GM23248 (cell line): Measurements from ENCODE around the gene SLC6A7. TPM values are rescaled to one million over a fixed set of nuclear protein-coding genes. Genes with fewer than 3 reads are reported as not detected.

ENCODE experiments used
- DNase-seq: peaks from one replicate; pipeline ENCODE4 v3.0.0-alpha.2; 2015
- H2AFZ ChIP-seq: fragments of 200-600 bp; sonication (generic); 2 replicates; pipeline ENCODE4 v1.6.1; 2016; ENCODE audit warnings: antibody characterized with exemption
- H3F3A ChIP-seq: fragments of 200-600 bp; sonication (generic); 2 replicates; pipeline ENCODE4 v1.6.1; 2016; ENCODE audit warnings: mild to moderate bottlenecking, antibody characterized with exemption, mixed run types; ENCODE audit not compliant: insufficient read depth
- H3K27ac ChIP-seq: fragments of 200-600 bp; sonication (generic); 2 replicates; pipeline ENCODE4 v1.5.1; 2016; ENCODE audit warnings: mild to moderate bottlenecking
- H3K27me3 ChIP-seq: fragments of 200-600 bp; sonication (generic); replicated peaks from 2 replicates; pipeline ENCODE4 v1.6.1; 2016; ENCODE audit warnings: mild to moderate bottlenecking; ENCODE audit not compliant: insufficient read depth
- H3K36me3 ChIP-seq: fragments of 200-600 bp; sonication (generic); 2 replicates; pipeline ENCODE4 v1.6.1; 2016; ENCODE audit warnings: low read depth, mild to moderate bottlenecking
- H3K4me1 ChIP-seq: fragments of 200-600 bp; sonication (generic); 2 replicates; pipeline ENCODE4 v1.6.1; 2016; ENCODE audit warnings: mild to moderate bottlenecking; ENCODE audit not compliant: insufficient read depth
- H3K4me2 ChIP-seq: fragments of 200-600 bp; sonication (generic); one replicate; pipeline ENCODE4 v1.6.1; 2016; ENCODE audit warnings: mild to moderate bottlenecking; ENCODE audit not compliant: unreplicated experiment
- H3K4me3 ChIP-seq: fragments of 200-600 bp; sonication (generic); 2 replicates; pipeline ENCODE4 v1.5.1; 2016; ENCODE audit warnings: mild to moderate bottlenecking
- H3K79me2 ChIP-seq: fragments of 200-600 bp; sonication (generic); 2 replicates; pipeline ENCODE4 v1.6.1; 2016; ENCODE audit warnings: mild to moderate bottlenecking; ENCODE audit not compliant: insufficient read depth
- H3K9ac ChIP-seq: fragments of 200-600 bp; sonication (generic); 2 replicates; pipeline ENCODE4 v1.6.1; 2016; ENCODE audit warnings: mild to moderate bottlenecking
- H3K9me2 ChIP-seq: fragments of 200-600 bp; sonication (generic); 2 replicates; pipeline ENCODE4 v1.6.1; 2016; ENCODE audit warnings: mixed run types, mild to moderate bottlenecking, moderate library complexity; ENCODE audit not compliant: insufficient read depth
- H3K9me3 ChIP-seq: fragments of 200-600 bp; sonication (generic); one replicate; pipeline ENCODE4 v1.6.1; 2017; ENCODE audit warnings: low read depth
- H4K20me1 ChIP-seq: fragments of 200-600 bp; sonication (generic); 2 replicates; pipeline ENCODE4 v1.6.0; 2016; ENCODE audit not compliant: insufficient read depth
- EZH2 ChIP-seq: fragments of 200-600 bp; sonication (generic); IDR thresholded peaks from 2 replicates; pipeline ENCODE4 v1.6.1; 2018; ENCODE audit warnings: antibody characterized with exemption, mild to moderate bottlenecking; ENCODE audit not compliant: insufficient read depth, poor library complexity, severe bottlenecking
- EZH2phosphoT487 ChIP-seq: fragments of 200-600 bp; sonication (generic); IDR thresholded peaks from 2 replicates; pipeline ENCODE4 v1.6.1; 2018; ENCODE audit warnings: antibody characterized with exemption, moderate library complexity, mild to moderate bottlenecking, low read depth; ENCODE audit not compliant: insufficient read depth
- WGBS, 2 experiments: methylation state at CpG; one replicate each; pipeline ENCODE4 v1.1.6; 2015 to 2017; ENCODE audit warnings: low lambda C conversion rate in 2 of 2, low coverage in 1 of 2; ENCODE audit errors: missing lambda C conversion rate in 2 of 2; 5-methylcytosine and 5-hydroxymethylcytosine counted together
- in situ Hi-C: fragments of 300-500 bp; cut with MboI; formaldehyde crosslinking; loops from 2 replicates; pipeline ENCODE4 v1.15.0; 2020
- polyA plus RNA-seq: library from polyadenylated mRNA; unstranded; fragments of >200 nt; fragmentation: Nextera tagmentation; extraction: Ambion mirVana; gene quantifications from 2 replicates; pipeline ENCODE4 v1.2.1, GENCODE V29; 2016
- total RNA-seq: library from RNA; depleted of rRNA; stranded (reverse); fragments of >200 nt; shearing (Covaris generic); gene quantifications from 2 replicates; pipeline ENCODE4 v1.2.3, GENCODE V29; 2014

SLC6A7 gene
- total and polyA plus RNA-seq, 2 experiments from 2014 or later, result not detected

DNA sequence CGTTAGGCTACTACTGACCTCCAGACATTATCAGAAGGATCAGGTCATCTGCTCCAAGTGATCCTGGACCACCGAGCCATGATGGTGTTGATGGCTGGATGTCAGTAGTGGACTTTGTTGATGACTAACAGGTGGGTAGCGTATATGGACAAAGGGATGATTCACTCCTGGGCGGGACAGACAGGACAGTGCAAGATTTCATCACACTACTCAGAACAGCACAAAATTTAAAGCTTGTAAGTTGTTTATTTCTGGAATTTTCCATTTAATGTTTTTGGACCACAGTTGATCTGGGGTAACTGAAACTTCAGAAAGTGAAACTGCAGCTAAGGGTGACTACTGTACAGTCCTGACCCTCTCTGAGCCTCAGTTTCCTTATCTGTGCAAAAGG is 46.9 kb upstream of the SLC6A7 start:
- Histone ChIP-seq H4K20me1 (no peaks in the 10 kb centered on the region), H3K36me3 (0 out of 2 replicates have a peak, but pooled peaks cover under 1% of the 10 kb centered on the region), H3K4me1 (peaks cover 82% of the 10 kb centered on the region), H3K9me2 (no peaks in the 10 kb centered on the region), H2AFZ (no peak overlapping the region), H3K27me3 (no peaks in the 10 kb centered on the region), H3K79me2 (peaks cover 74% of the 10 kb centered on the region), H3F3A (peaks cover 70% of the 10 kb centered on the region), H3K27ac (peak overlapping the region; percentile 94), H3K4me2 (peak overlapping the region; percentile 61), H3K4me3 (0 out of 2 replicates have a peak overlapping the region, but pooled peaks have one; percentile 15), H3K9me3 (no peaks in the 10 kb centered on the region), H3K9ac (peak overlapping the region; percentile 79)
- in situ Hi-C loops, result no loop called here
- DNase-seq, result peak; percentile 97
- 0 to 2% methylated on average over 4 of the region's 4 CpGs for WGBS, 2 experiments
- TF ChIP-seq EZH2phosphoT487, result no peak
- TF ChIP-seq EZH2, result no peak

DNA sequence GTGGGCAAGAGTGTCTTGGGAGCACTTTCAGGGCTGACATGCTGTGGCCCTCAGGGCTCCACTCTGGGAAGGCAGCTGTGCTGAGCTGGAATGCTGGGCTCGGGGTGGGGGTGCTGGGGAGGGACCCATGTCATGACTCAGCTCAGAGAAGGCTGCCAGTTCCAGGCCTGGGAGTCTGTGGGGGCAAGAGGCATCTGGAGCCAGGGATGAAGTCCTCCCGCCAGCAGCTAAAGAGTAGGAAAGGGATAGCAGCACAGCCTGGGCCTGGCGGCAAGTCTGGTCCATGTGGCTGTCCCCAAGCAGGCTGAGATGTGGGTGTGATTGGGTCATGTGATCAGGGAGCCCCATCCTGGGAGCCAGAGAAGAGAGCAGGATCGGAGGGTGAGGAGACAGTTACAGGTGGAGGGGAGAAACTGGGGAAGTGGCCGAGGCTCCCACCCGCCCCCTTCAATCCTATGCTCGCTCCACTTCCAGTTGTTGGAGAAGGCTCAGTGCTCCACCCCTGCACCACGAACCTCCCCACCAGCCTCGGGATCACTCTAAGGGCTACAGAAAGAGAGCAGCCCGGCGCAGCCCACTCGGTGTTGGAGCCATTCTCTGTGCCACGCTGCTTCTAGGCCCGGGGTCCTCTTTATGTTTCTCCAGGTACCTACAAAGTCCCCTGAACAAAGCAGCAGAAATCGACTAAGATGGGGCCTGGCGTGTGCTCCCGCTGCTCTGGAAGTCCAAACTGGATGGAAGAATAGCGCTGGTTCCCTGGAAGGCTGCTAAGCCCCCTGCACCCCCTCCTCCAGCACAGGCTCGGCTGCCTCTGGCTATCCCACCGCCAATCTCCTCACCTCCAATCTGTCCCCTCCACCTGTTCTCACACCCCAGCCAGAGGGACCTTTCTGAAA is 46.3 kb upstream of the SLC6A7 start:
- H3K27ac ChIP-seq, result peak overlapping the region; percentile 94
- H3F3A ChIP-seq, result peaks cover 76% of the 10 kb centered on the region
- H3K36me3 ChIP-seq, result 0 out of 2 replicates have a peak, but pooled peaks cover 5% of the 10 kb centered on the region
- H3K27me3 ChIP-seq, result no peaks in the 10 kb centered on the region
- H3K9me2 ChIP-seq, result no peaks in the 10 kb centered on the region
- TF ChIP-seq EZH2phosphoT487 (no peak), EZH2 (no peak)
- peak overlapping the region; percentile 37 for H3K4me3 ChIP-seq
- H3K4me2 ChIP-seq, result peak overlapping the region; percentile 61
- peak; percentile 96 for DNase-seq
- 7 to 10% methylated on average over 18 to 20 of the region's 20 CpGs for WGBS, 2 experiments
- no peaks in the 10 kb centered on the region for H3K9me3 ChIP-seq
- peaks cover 74% of the 10 kb centered on the region for H3K79me2 ChIP-seq
- H3K4me1 ChIP-seq, result peaks cover 82% of the 10 kb centered on the region
- in situ Hi-C loops, result no loop called here
- no peak overlapping the region for H2AFZ ChIP-seq
- H4K20me1 ChIP-seq, result no peaks in the 10 kb centered on the region
- H3K9ac ChIP-seq, result peak overlapping the region; percentile 79

DNA sequence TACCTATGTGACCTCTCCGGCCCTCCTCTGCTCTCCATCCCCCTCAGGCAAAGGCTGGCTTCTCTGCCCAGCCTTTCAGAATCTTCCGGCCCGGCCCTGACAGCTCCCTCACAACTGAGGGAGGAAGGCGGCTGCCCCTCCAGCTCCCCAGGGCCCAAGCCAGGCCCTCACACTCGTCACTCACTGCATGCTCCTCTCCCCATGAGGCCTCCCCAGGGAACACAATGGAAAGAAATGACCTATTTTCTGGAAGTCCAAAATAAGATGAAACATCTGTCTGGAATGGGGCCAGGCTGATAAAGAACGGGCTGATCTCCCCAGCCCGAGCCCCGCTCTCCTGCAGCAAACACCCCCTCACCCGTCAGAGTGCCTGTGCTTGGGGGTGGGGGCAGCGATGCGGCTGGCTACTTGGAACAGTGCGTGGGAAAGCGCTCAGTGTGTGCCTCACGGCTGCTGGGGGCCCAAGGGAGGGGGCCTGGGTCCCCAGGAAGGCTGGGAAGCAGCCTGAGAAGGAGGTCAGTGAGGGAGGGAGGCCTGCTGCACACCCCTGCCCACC is 45.5 kb upstream of the SLC6A7 start:
- H3K36me3 ChIP-seq, result 0 out of 2 replicates have a peak, but pooled peaks cover 5% of the 10 kb centered on the region
- H3K4me2 ChIP-seq, result peak overlapping the region; percentile 61
- in situ Hi-C loops, result no loop called here
- peak overlapping the region; percentile 37 for H3K4me3 ChIP-seq
- no peaks in the 10 kb centered on the region for H3K9me2 ChIP-seq
- no peaks in the 10 kb centered on the region for H3K27me3 ChIP-seq
- peak overlapping the region; percentile 79 for H3K9ac ChIP-seq
- H3F3A ChIP-seq, result peaks cover 78% of the 10 kb centered on the region
- H3K27ac ChIP-seq, result peak overlapping the region; percentile 94
- TF ChIP-seq EZH2 (no peak), EZH2phosphoT487 (no peak)
- no peaks in the 10 kb centered on the region for H4K20me1 ChIP-seq
- no peak overlapping the region for H2AFZ ChIP-seq
- peaks cover 74% of the 10 kb centered on the region for H3K79me2 ChIP-seq
- H3K4me1 ChIP-seq, result peaks cover 83% of the 10 kb centered on the region
- WGBS, 2 experiments, result 2 to 3% methylated on average over 11 to 14 of the region's 14 CpGs
- DNase-seq, result peak; percentile 83
- no peaks in the 10 kb centered on the region for H3K9me3 ChIP-seq

DNA sequence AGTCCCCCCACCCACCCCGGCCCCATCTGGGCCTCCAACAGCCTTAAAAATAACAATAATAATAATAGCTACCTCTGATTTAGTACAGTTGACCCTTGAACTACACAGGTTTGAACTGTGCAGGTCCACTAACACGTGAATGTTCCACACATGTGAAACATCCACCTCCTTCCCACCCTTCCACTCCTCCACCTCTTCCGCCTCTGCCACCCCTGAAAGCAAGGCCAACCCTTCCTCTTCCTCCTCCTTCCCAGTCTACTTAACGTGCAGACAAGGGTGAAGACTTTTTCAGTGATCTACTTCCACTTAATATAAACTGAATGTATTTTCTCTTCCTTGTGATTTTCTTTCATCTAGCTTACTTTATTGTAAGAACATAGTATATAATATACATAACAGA is 45.0 kb upstream of the SLC6A7 start:
- Histone ChIP-seq H2AFZ (no peak overlapping the region), H3K9me2 (no peaks in the 10 kb centered on the region), H3K9ac (peak overlapping the region; percentile 79), H3K9me3 (no peaks in the 10 kb centered on the region), H3K79me2 (peaks cover 74% of the 10 kb centered on the region), H3K4me3 (peak overlapping the region; percentile 37; the same call in 1 of the 2 replicates), H4K20me1 (no peaks in the 10 kb centered on the region), H3F3A (peaks cover 79% of the 10 kb centered on the region), H3K4me1 (peaks cover 81% of the 10 kb centered on the region), H3K27me3 (no peaks in the 10 kb centered on the region), H3K4me2 (peak overlapping the region; percentile 61), H3K36me3 (0 out of 2 replicates have a peak, but pooled peaks cover 5% of the 10 kb centered on the region), H3K27ac (peak overlapping the region; percentile 94)
- TF ChIP-seq EZH2phosphoT487 (no peak), EZH2 (no peak)
- DNase-seq, result no peak
- WGBS, 2 experiments, result 24 to 29% methylated on average over 4 of the region's 4 CpGs
- in situ Hi-C loops, result no loop called here
